GM23338 (cell line): ENCODE results near the gene MCTP1. TPM values are rescaled to one million over a fixed set of nuclear protein-coding genes. Genes with fewer than 3 reads are reported as not detected.

Experiments used
- ATAC-seq: fragments of 200-7000 bp; cut with Tn5 transposase; 3 replicates; pipeline ENCODE4 v1.9.1; 2020
- DNase-seq: peaks from one replicate; pipeline ENCODE4 v3.0.0-alpha.2; 2015; ENCODE audit warnings: low spot score
- H2AFZ ChIP-seq: fragments of 200-600 bp; sonication (generic); 2 replicates; pipeline ENCODE4 v1.8.0; 2016; ENCODE audit warnings: antibody characterized with exemption, mild to moderate bottlenecking, moderate library complexity
- H3F3A ChIP-seq: fragments of 200-600 bp; sonication (generic); replicated peaks from 2 replicates; pipeline ENCODE4 v1.8.0; 2017; ENCODE audit warnings: antibody characterized with exemption, mixed run types, low read depth
- H3K27ac ChIP-seq: fragments of 200-600 bp; sonication (generic); 2 replicates; pipeline ENCODE4 v1.6.1; 2016; ENCODE audit warnings: low read depth
- H3K27me3 ChIP-seq: fragments of 200-600 bp; sonication (generic); 2 replicates; pipeline ENCODE4 v1.8.0; 2016; ENCODE audit warnings: mild to moderate bottlenecking, mixed run types, moderate library complexity; ENCODE audit not compliant: insufficient read depth
- H3K36me3 ChIP-seq: fragments of 200-600 bp; sonication (generic); 2 replicates; pipeline ENCODE4 v1.8.0; 2016; ENCODE audit warnings: mild to moderate bottlenecking; ENCODE audit not compliant: insufficient read depth
- H3K4me1 ChIP-seq: fragments of 200-600 bp; sonication (generic); 2 replicates; pipeline ENCODE4 v1.8.0; 2016; ENCODE audit warnings: mild to moderate bottlenecking, moderate library complexity; ENCODE audit not compliant: insufficient read depth
- H3K4me2 ChIP-seq: fragments of 200-600 bp; sonication (generic); 2 replicates; pipeline ENCODE4 v1.7.1; 2017; ENCODE audit warnings: mixed run types
- H3K4me3 ChIP-seq: fragments of 200-600 bp; sonication (generic); 2 replicates; pipeline ENCODE4 v1.6.1; 2016; ENCODE audit warnings: mixed run types
- H3K79me2 ChIP-seq: fragments of 200-600 bp; sonication (generic); replicated peaks from 2 replicates; pipeline ENCODE4 v1.8.0; 2017; ENCODE audit warnings: mild to moderate bottlenecking; ENCODE audit not compliant: insufficient read depth
- H3K9me2 ChIP-seq: fragments of 200-600 bp; sonication (generic); 2 replicates; pipeline ENCODE4 v1.8.0; 2017; ENCODE audit not compliant: insufficient read depth
- H4K20me1 ChIP-seq: fragments of 200-600 bp; sonication (generic); replicated peaks from 2 replicates; pipeline ENCODE4 v1.8.0; 2017; ENCODE audit warnings: mild to moderate bottlenecking; ENCODE audit not compliant: insufficient read depth
- H3K27ac Mint-ChIP-seq: 2 replicates; pipeline ENCODE4 v1.8.0; 2020; ENCODE audit warnings: inconsistent platforms, mild to moderate bottlenecking, moderate library complexity, mixed read lengths
- H3K27me3 Mint-ChIP-seq: 3 replicates; pipeline ENCODE4 v1.8.0; 2022; ENCODE audit warnings: low read depth, mild to moderate bottlenecking, moderate library complexity, mixed read lengths, inconsistent platforms; ENCODE audit not compliant: insufficient read depth, poor library complexity
- H3K36me3 Mint-ChIP-seq: 3 replicates; pipeline ENCODE4 v1.8.0; 2021; ENCODE audit warnings: low read depth, mild to moderate bottlenecking, inconsistent platforms, moderate library complexity, mixed read lengths
- H3K4me1 Mint-ChIP-seq: 3 replicates; pipeline ENCODE4 v1.8.0; 2020; ENCODE audit warnings: mild to moderate bottlenecking, inconsistent platforms, mixed read lengths
- H3K4me3 Mint-ChIP-seq: 3 replicates; pipeline ENCODE4 v1.8.0; 2021; ENCODE audit warnings: moderate library complexity, mild to moderate bottlenecking, inconsistent platforms, mixed read lengths
- H3K9me3 Mint-ChIP-seq: 3 replicates; pipeline ENCODE4 v1.8.0; 2020; ENCODE audit warnings: moderate library complexity, mild to moderate bottlenecking, inconsistent platforms, mixed read lengths
- CREB1 ChIP-seq: fragments of 250-450 bp; sonication (Bioruptor Pico); IDR thresholded peaks from 2 replicates; pipeline ENCODE4 v1.5.0; 2020; ENCODE audit warnings: low read depth, mild to moderate bottlenecking, moderate library complexity
- CTCF ChIP-seq, 2 experiments: fragments of 200-600 bp in 1 of 2; sonication (generic) in 1 of 2; conservative IDR thresholded peaks; 2 replicates each; pipeline versions ENCODE4 v1.5.1 to v1.6.1; 2016 to 2017; ENCODE audit warnings: antibody characterized with exemption in 2 of 2, low read depth in 2 of 2, mild to moderate bottlenecking in 2 of 2, moderate library complexity in 1 of 2
- ETS1 ChIP-seq: IDR thresholded peaks from 2 replicates; pipeline ENCODE4 v1.6.1; 2016; ENCODE audit warnings: antibody characterized with exemption
- EZH2 ChIP-seq: fragments of 200-600 bp; sonication (generic); IDR thresholded peaks from one replicate; pipeline ENCODE4 v1.8.0; 2017; ENCODE audit warnings: antibody characterized with exemption, mild to moderate bottlenecking, low read depth; ENCODE audit not compliant: unreplicated experiment
- EZH2phosphoT487 ChIP-seq: fragments of 200-600 bp; sonication (generic); IDR thresholded peaks from one replicate; pipeline ENCODE4 v1.8.1; 2018; ENCODE audit warnings: antibody characterized with exemption; ENCODE audit not compliant: unreplicated experiment
- JUNB ChIP-seq: IDR thresholded peaks from one replicate; pipeline ENCODE4 v1.6.1; 2016; ENCODE audit warnings: antibody characterized with exemption; ENCODE audit not compliant: unreplicated experiment
- NANOG ChIP-seq: IDR thresholded peaks from 2 replicates; pipeline ENCODE4 v1.6.1; 2016; ENCODE audit warnings: antibody characterized with exemption, borderline replicate concordance
- POLR2AphosphoS5 ChIP-seq: IDR thresholded peaks from 2 replicates; pipeline ENCODE4 v1.6.1; 2016; ENCODE audit warnings: antibody characterized with exemption, low read depth
- REST ChIP-seq: IDR thresholded peaks from one replicate; pipeline ENCODE4 v1.6.1; 2018; ENCODE audit warnings: antibody characterized with exemption; ENCODE audit not compliant: unreplicated experiment
- STAT1 ChIP-seq: IDR thresholded peaks from one replicate; pipeline ENCODE4 v1.6.1; 2016; ENCODE audit warnings: antibody characterized with exemption; ENCODE audit not compliant: unreplicated experiment
- ZNF114 ChIP-seq: fragments of 250-450 bp; sonication (Bioruptor Pico); IDR thresholded peaks from 2 replicates; pipeline ENCODE4 v1.5.0; 2020; ENCODE audit warnings: mild to moderate bottlenecking, moderate library complexity
- ZNF331 ChIP-seq: fragments of 250-450 bp; sonication (Bioruptor Pico); IDR thresholded peaks from 2 replicates; pipeline ENCODE4 v1.5.0; 2020; ENCODE audit warnings: low read depth, mild to moderate bottlenecking, moderate library complexity
- ZNF462 ChIP-seq: fragments of 250-450 bp; sonication (Bioruptor Pico); IDR thresholded peaks from 2 replicates; pipeline ENCODE4 v1.5.0; 2020; ENCODE audit warnings: mild to moderate bottlenecking, moderate library complexity
- polyA plus RNA-seq: library from polyadenylated mRNA; unstranded; fragments of >200 nt; fragmentation: Nextera tagmentation; extraction: Ambion mirVana; gene quantifications from 2 replicates; pipeline ENCODE4 v1.2.1, GENCODE V29; 2016
- total RNA-seq: library from RNA; depleted of rRNA; stranded (reverse); fragments of >200 nt; shearing (Covaris generic); gene quantifications from 2 replicates; pipeline ENCODE4 v1.2.3, GENCODE V29; 2014

MCTP1 gene
- total and polyA plus RNA-seq, 2 experiments from 2014 or later = 3.7 to 4.2 TPM

GRCh38 chr5:95048628-95049027, 236.3 kb downstream of the MCTP1 start:
- Histone ChIP-seq H3K4me2 (no peak overlapping the region), H3K4me3 (no peak overlapping the region), H3K27me3 (no peaks in the 10 kb centered on the region), H3K27ac (no peak overlapping the region), H3K4me1 (no peaks in the 10 kb centered on the region), H3K9me2 (peaks cover 4% of the 10 kb centered on the region; the same call in 1 of the 2 replicates), H2AFZ (no peak overlapping the region), H3F3A (no peaks in the 10 kb centered on the region), H4K20me1 (no peaks in the 10 kb centered on the region), H3K79me2 (no peaks in the 10 kb centered on the region), H3K36me3 (no peaks in the 10 kb centered on the region)
- H3K4me3 Mint-ChIP-seq = no peak overlapping the region
- ATAC-seq (no peak), DNase-seq (no peak)
- H3K27ac Mint-ChIP-seq = no peak overlapping the region
- no peaks in the 10 kb centered on the region for H3K9me3 Mint-ChIP-seq
- H3K4me1 Mint-ChIP-seq = no peaks in the 10 kb centered on the region
- peaks cover 2% of the 10 kb centered on the region for H3K27me3 Mint-ChIP-seq
- TF ChIP-seq ETS1 (no peak), ZNF462 (CRISPR knock-in tag) (no peak), POLR2AphosphoS5 (no peak), NANOG (no peak), ZNF331 (CRISPR knock-in tag) (no peak), CREB1 (CRISPR knock-in tag) (no peak), REST (no peak), CTCF (conservative IDR thresholded peaks at IDR 0.05; ENCODE audit: low read depth in 2 of 2) (no peak), EZH2phosphoT487 (no peak), JUNB (no peak), STAT1 (no peak), ZNF114 (no peak), EZH2 (no peak)
- H3K36me3 Mint-ChIP-seq = no peaks in the 10 kb centered on the region; the same call in 2 of the 3 replicates
